ENCODE measurements around the gene GFAP.

DNA sequence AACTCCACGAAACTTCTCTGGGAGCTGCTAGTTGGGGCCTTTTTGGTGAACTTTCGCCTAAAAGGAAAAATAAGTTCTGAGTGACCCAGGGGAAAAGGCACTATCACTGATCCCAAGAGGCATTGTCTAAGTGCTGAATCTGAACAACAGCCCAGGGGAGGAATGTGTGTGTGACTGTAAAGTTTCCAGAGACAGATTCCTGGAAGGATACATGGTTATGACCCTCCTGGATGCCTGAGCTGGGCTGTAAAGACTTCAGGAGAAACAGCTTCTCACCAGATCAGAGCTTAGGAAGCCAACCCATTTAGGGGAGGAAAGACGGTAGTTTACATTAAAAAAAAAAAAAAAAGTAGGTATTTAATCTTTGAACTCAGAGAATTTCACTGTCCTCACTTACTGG, 47.5 kb downstream of the GFAP start:
- TF ChIP-seq, protein P1, sequence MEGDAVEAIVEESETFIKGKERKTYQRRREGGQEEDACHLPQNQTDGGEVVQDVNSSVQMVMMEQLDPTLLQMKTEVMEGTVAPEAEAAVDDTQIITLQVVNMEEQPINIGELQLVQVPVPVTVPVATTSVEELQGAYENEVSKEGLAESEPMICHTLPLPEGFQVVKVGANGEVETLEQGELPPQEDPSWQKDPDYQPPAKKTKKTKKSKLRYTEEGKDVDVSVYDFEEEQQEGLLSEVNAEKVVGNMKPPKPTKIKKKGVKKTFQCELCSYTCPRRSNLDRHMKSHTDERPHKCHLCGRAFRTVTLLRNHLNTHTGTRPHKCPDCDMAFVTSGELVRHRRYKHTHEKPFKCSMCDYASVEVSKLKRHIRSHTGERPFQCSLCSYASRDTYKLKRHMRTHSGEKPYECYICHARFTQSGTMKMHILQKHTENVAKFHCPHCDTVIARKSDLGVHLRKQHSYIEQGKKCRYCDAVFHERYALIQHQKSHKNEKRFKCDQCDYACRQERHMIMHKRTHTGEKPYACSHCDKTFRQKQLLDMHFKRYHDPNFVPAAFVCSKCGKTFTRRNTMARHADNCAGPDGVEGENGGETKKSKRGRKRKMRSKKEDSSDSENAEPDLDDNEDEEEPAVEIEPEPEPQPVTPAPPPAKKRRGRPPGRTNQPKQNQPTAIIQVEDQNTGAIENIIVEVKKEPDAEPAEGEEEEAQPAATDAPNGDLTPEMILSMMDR (IDR thresholded peaks at IDR 0.05) = no peak
- no peak for TF ChIP-seq POLR2A (IDR thresholded peaks at IDR 0.05)
- peak in 3 of 4 donors; percentile 53 to 63 (median 61) for TF ChIP-seq POLR2AphosphoS5 (IDR thresholded peaks at IDR 0.05)
